ENCODE data around the gene PRCD. TPM values are rescaled to one million over a fixed set of nuclear protein-coding genes. Genes with fewer than 3 reads are reported as not detected.
A peak's percentile ranks its signal among the peaks of the same experiment; 100 is the strongest.

The PRCD gene
- total RNA-seq, 1 experiment from 2014 or later, result 2.5 TPM

DNA sequence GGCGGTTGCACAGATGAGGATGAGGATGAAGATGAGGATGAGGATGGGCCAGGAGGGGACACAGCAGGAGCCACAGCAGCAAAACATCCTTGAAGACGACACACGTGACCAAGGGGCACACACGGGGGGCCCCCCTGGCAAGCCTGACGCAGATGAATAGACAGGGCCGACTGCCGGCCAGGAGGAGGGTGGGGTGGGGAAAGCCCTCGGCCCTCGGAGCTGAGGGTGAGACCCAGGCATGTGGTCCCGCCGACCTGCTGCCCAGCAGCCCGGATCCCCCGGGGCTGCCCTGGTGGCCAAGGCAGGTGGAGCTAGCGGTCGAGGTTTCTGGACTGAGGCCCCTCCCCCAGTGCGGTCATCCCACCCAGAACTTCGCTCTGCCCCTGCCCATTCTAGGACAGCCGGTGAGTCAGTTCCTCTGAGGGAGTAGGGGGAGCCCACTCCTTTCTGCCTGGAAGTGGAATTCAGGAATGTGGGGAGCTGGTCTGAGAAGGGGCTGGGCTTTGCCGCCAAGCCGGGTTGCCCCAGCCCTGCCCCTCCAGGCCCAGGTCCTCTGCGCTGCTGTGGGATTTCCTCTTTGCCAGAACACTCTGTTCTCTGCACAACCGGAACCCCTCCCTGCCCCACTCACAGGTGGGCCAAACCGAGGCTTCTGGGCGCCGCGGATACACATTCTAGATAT, 12.3 kb upstream of the PRCD start:
- peak; percentile 59 for ATAC-seq
- H3K27me3 ChIP-seq (ENCODE audit: low read length), result no peaks in the 10 kb centered on the region
- DNase-seq, result peak; percentile 85
- peak overlapping the region; percentile 16; the same call in 1 of the 2 replicates for H3K27ac ChIP-seq (ENCODE audit: low read length)
- no peaks in the 10 kb centered on the region for H3K36me3 ChIP-seq (ENCODE audit: low read depth, low read length)
- CTCF ChIA-PET, result interaction anchor here (1.3 to 2.0 kb wide), 3 partner anchors 19 to 58 kb away, joined by 8 to 23 read pairs (median 12); partner anchors contain the start of gene ST6GALNAC2
- no peaks in the 10 kb centered on the region for H3K9me2 ChIP-seq (replicated peaks; ENCODE audit: low read length)
- intact Hi-C loops (cut with micrococcal nuclease), result loop anchor here (1.0 kb wide), 1 partner anchor 19 kb away; no protein-coding TSS in a partner anchor
- peak overlapping the region; percentile 55 for H3K4me3 ChIP-seq (ENCODE audit: low read length)
- POLR2A ChIA-PET (ENCODE audit: unreplicated experiment), result interaction anchor here (0.5 kb wide), 3 partner anchors 13 to 92 kb away, joined by 3 to 7 read pairs (median 3); no protein-coding TSS in a partner anchor
- peak overlapping the region; percentile 41 for H3K9ac ChIP-seq (ENCODE audit: low read length)
- no peaks in the 10 kb centered on the region for H4K20me1 ChIP-seq (ENCODE audit: low read length)
- H3K4me2 ChIP-seq (ENCODE audit: low read length), result peak overlapping the region; percentile 81
- no peaks in the 10 kb centered on the region for H3F3A ChIP-seq (ENCODE audit: low read length, unreplicated experiment)
- H2AFZ ChIP-seq (ENCODE audit: low read length), result peak overlapping the region; percentile 73
- no peaks in the 10 kb centered on the region for H3K79me2 ChIP-seq (ENCODE audit: low read length)
- TF ChIP-seq EZH2phosphoT487 (IDR thresholded peaks at IDR 0.05; ENCODE audit: borderline replicate concordance, low read length) (no peak), CTCF (conservative IDR thresholded peaks at IDR 0.05; ENCODE audit: low read depth, low read length) (no peak), EZH2 (IDR thresholded peaks at IDR 0.05; ENCODE audit: low read length, unreplicated experiment) (no peak)
- no TSS peak for BruUV-seq (replicated peaks)
- no peaks in the 10 kb centered on the region for H3K9me3 ChIP-seq (ENCODE audit: low read length)
- peaks cover 57% of the 10 kb centered on the region for H3K4me1 ChIP-seq (ENCODE audit: insufficient read depth, low read length)

- ATAC-seq (peak; percentile 8), DNase-seq (peak; percentile 34)
- BruUV-seq (replicated peaks), result TSS peak; percentile 51
- Histone ChIP-seq H3K4me1 (ENCODE audit: insufficient read depth, low read length) (peaks cover 52% of the 10 kb centered on the region), H3K79me2 (ENCODE audit: low read length) (no peaks in the 10 kb centered on the region), H3K27ac (ENCODE audit: low read length) (peak overlapping the region; percentile 43), H3K27me3 (ENCODE audit: low read length) (no peaks in the 10 kb centered on the region), H3K9me2 (replicated peaks; ENCODE audit: low read length) (no peaks in the 10 kb centered on the region), H3K4me3 (ENCODE audit: low read length) (no peak overlapping the region), H3K36me3 (ENCODE audit: low read depth, low read length) (no peaks in the 10 kb centered on the region), H3F3A (ENCODE audit: low read length, unreplicated experiment) (no peaks in the 10 kb centered on the region), H3K9ac (ENCODE audit: low read length) (peak overlapping the region; percentile 41), H4K20me1 (ENCODE audit: low read length) (no peaks in the 10 kb centered on the region), H2AFZ (ENCODE audit: low read length) (no peak overlapping the region), H3K4me2 (ENCODE audit: low read length) (peak overlapping the region; percentile 81), H3K9me3 (ENCODE audit: low read length) (no peaks in the 10 kb centered on the region)
- intact Hi-C loops (cut with micrococcal nuclease), result no loop called here
- TF ChIP-seq CTCF (conservative IDR thresholded peaks at IDR 0.05; ENCODE audit: low read depth, low read length) (no peak), EZH2phosphoT487 (IDR thresholded peaks at IDR 0.05; ENCODE audit: borderline replicate concordance, low read length) (no peak), EZH2 (IDR thresholded peaks at IDR 0.05; ENCODE audit: low read length, unreplicated experiment) (no peak)
- CTCF ChIA-PET, result interaction anchor here (0.7 to 2.0 kb wide), 4 partner anchors 18 to 147 kb away, joined by 3 to 23 read pairs (median 10); partner anchors contain the start of gene ST6GALNAC2
- POLR2A ChIA-PET (ENCODE audit: unreplicated experiment), result interaction anchor here (0.5 kb wide), 2 partner anchors 12 to 92 kb away, joined by 3 to 7 read pairs; no protein-coding TSS in a partner anchor
Measured at GRCh38 chr17:76528156-76528527, 11.7 kb upstream of the PRCD start.

Data from PC-3 (cell line).